ENCODE measurements around the gene HNRNPUL1. TPM values are rescaled to one million over a fixed set of nuclear protein-coding genes. Genes with fewer than 3 reads are reported as not detected.

HNRNPUL1 gene
- total RNA-seq, 1 donor from 2014 or later: 244 TPM

DNA sequence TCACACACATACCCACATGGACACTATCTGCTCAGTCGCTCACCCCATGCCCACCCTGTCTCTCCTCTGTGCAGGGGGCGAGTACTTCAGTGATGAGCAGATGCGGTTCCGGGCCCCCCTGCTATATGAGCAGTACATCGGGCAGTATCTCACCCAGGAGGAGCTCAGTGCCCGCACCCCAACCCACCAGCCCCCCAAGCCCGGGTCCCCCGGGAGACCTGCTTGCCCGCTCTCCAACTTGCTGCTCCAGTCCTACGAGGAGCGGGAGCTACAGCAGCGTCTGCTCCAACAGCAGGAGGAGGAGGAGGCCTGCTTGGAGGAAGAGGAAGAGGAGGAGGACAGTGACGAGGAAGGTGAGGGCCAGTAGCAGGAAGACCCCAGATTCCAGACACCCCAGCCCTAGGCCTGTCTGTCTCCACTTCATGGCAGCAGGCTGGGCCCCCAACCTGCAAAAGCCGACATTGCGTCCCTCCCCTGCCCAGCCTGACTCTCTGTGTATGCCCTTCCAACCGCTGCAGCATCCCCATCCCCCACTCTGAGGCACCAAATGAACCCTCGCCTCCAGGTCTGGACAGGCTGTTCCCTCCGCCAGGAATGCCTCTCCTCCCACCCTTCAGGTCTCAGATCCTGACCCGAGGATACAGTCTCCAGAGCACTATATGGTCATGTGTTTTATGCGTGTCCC is 55.5 kb downstream of the HNRNPUL1 start:
- POLR2A ChIA-PET: interaction anchor here (0.6 to 3.1 kb wide), 2 partner anchors 32 to 36 kb away, joined by 4 to 11 read pairs; no protein-coding TSS in a partner anchor
- H3K4me3 Mint-ChIP-seq: no peak overlapping the region
- no peak for DNase-seq
- no peak for ATAC-seq (ENCODE audit: low read depth)
- H3K27ac Mint-ChIP-seq: peak overlapping the region; percentile 30
- H3K36me3 Mint-ChIP-seq (ENCODE audit: low read depth): peaks cover 70% of the 10 kb centered on the region
- no peaks in the 10 kb centered on the region for H3K9me3 Mint-ChIP-seq
- CTCF ChIA-PET: interaction anchor here (1.0 to 1.1 kb wide), 2 partner anchors 11 to 35 kb away, joined by 3 read pairs; no protein-coding TSS in a partner anchor
- H3K4me1 Mint-ChIP-seq: peaks cover 37% of the 10 kb centered on the region
- intact Hi-C loops (cut with micrococcal nuclease): no loop called here
- no peaks in the 10 kb centered on the region for H3K27me3 Mint-ChIP-seq
- TF ChIP-seq, protein P1, sequence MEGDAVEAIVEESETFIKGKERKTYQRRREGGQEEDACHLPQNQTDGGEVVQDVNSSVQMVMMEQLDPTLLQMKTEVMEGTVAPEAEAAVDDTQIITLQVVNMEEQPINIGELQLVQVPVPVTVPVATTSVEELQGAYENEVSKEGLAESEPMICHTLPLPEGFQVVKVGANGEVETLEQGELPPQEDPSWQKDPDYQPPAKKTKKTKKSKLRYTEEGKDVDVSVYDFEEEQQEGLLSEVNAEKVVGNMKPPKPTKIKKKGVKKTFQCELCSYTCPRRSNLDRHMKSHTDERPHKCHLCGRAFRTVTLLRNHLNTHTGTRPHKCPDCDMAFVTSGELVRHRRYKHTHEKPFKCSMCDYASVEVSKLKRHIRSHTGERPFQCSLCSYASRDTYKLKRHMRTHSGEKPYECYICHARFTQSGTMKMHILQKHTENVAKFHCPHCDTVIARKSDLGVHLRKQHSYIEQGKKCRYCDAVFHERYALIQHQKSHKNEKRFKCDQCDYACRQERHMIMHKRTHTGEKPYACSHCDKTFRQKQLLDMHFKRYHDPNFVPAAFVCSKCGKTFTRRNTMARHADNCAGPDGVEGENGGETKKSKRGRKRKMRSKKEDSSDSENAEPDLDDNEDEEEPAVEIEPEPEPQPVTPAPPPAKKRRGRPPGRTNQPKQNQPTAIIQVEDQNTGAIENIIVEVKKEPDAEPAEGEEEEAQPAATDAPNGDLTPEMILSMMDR (IDR thresholded peaks at IDR 0.05): no peak

GRCh38 chr19:41320185-41320518 is 56.0 kb downstream of the HNRNPUL1 start:
- CTCF ChIA-PET: interaction anchor here (1.0 to 1.1 kb wide), 2 partner anchors 11 to 35 kb away, joined by 3 read pairs; no protein-coding TSS in a partner anchor
- Mint-ChIP-seq H3K27ac (no peak overlapping the region), H3K4me3 (no peak overlapping the region), H3K4me1 (peaks cover 41% of the 10 kb centered on the region), H3K27me3 (no peaks in the 10 kb centered on the region), H3K9me3 (no peaks in the 10 kb centered on the region), H3K36me3 (ENCODE audit: low read depth) (peaks cover 72% of the 10 kb centered on the region)
- POLR2A ChIA-PET: interaction anchor here (2.6 to 3.1 kb wide), 2 partner anchors 31 to 33 kb away, joined by 11 to 14 read pairs; partner anchors contain the start of gene TGFB1
- intact Hi-C loops (cut with micrococcal nuclease): no loop called here
- no peak for DNase-seq
- ATAC-seq (ENCODE audit: low read depth): no peak
- TF ChIP-seq, protein P1 (IDR thresholded peaks at IDR 0.05): no peak

DNA sequence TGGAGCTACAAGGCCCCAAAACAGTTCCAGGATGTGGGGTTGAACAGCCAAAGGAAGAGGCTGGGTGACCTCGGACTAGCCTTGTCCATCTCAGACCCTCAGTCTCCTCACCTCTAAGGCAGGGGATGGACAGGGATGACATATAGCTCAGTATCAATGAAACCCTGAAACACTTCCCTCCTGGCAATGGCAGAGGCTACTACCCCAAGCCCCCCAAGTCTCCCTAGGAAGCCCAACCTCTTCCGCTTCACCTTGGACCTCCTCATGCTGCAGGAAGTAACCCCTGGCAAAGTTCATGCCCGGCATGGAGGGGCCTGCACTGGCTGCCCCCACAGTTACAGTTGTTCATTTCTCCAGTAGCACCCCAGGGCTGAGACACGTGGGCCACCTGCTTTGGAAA is 56.4 kb downstream of the HNRNPUL1 start:
- Mint-ChIP-seq H3K36me3 (ENCODE audit: low read depth) (peaks cover 72% of the 10 kb centered on the region), H3K4me3 (no peak overlapping the region), H3K4me1 (peaks cover 45% of the 10 kb centered on the region), H3K27me3 (no peaks in the 10 kb centered on the region), H3K27ac (no peak overlapping the region), H3K9me3 (no peaks in the 10 kb centered on the region)
- intact Hi-C loops (cut with micrococcal nuclease): no loop called here
- TF ChIP-seq, protein P1 (IDR thresholded peaks at IDR 0.05): no peak
- POLR2A ChIA-PET: interaction anchor here (2.6 to 3.1 kb wide), 2 partner anchors 31 to 33 kb away, joined by 11 to 14 read pairs; partner anchors contain the start of gene TGFB1
- CTCF ChIA-PET: interaction anchor here (1.0 to 1.1 kb wide), 2 partner anchors 12 to 34 kb away, joined by 3 read pairs; no protein-coding TSS in a partner anchor
- ATAC-seq (ENCODE audit: low read depth) (no peak), DNase-seq (no peak)

- CTCF ChIA-PET: interaction anchor here (1.0 to 1.8 kb wide), 3 partner anchors 11 to 30 kb away, joined by 4 to 8 read pairs (median 4); partner anchors contain the start of gene CCDC97
Measured at GRCh38 chr19:41321204-41321599, 57.0 kb downstream of the HNRNPUL1 start.

More at GRCh38 chr19:41321204-41321599, 57.0 kb downstream of the HNRNPUL1 start:
- Mint-ChIP-seq H3K4me3 (no peak overlapping the region), H3K9me3 (no peaks in the 10 kb centered on the region), H3K27ac (peak overlapping the region; percentile 37), H3K4me1 (peaks cover 50% of the 10 kb centered on the region), H3K36me3 (ENCODE audit: low read depth) (peaks cover 68% of the 10 kb centered on the region), H3K27me3 (no peaks in the 10 kb centered on the region)
- intact Hi-C loops (cut with micrococcal nuclease): no loop called here
- DNase-seq (no peak), ATAC-seq (ENCODE audit: low read depth) (no peak)
- POLR2A ChIA-PET: interaction anchor here (1.2 to 3.1 kb wide), 3 partner anchors 30 to 43 kb away, joined by 3 to 14 read pairs (median 11); partner anchors contain the start of genes B9D2 and TGFB1
- TF ChIP-seq, protein P1 (IDR thresholded peaks at IDR 0.05): no peak

All from activated B cell treated with CpG ODN at 0.5 μM for 24 hours (primary cell).